Loucy (cell line): ENCODE results near the gene MCAM.

Source experiments
- EZH2phosphoT487 ChIP-seq: fragments of 200-600 bp; IDR thresholded peaks from 2 replicates; pipeline ENCODE4 v1.6.1; 2018; ENCODE audit warnings: antibody characterized with exemption, mild to moderate bottlenecking, moderate library complexity, borderline replicate concordance
- TF ChIP-seq, protein P1 (sequence below): fragments of 200-600 bp; sonication (generic); conservative IDR thresholded peaks from 2 replicates; pipeline ENCODE4 v1.5.1; 2014; ENCODE audit warnings: mild to moderate bottlenecking, antibody characterized with exemption, low read length

DNA sequence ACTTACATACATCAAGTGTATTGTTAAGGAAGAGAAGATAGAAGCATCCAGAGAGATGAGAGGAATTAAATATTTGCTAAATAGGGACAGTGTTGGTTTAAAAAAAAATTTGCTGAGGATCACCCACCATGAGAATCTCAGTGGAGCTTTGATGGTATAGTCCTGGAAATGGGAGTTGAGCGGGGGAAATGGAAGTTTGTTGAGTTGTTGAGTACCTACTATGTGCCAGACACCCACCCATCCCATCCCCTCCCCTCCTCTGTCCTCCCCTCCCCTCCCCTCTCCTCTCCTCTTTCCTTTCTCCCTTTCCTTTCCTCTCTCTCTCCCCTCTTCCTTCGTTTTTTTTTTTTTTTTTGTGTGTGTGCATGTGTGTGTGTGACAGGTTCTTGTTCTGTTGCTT lies 34.3 kb upstream of the MCAM start:
- TF ChIP-seq, protein P1, sequence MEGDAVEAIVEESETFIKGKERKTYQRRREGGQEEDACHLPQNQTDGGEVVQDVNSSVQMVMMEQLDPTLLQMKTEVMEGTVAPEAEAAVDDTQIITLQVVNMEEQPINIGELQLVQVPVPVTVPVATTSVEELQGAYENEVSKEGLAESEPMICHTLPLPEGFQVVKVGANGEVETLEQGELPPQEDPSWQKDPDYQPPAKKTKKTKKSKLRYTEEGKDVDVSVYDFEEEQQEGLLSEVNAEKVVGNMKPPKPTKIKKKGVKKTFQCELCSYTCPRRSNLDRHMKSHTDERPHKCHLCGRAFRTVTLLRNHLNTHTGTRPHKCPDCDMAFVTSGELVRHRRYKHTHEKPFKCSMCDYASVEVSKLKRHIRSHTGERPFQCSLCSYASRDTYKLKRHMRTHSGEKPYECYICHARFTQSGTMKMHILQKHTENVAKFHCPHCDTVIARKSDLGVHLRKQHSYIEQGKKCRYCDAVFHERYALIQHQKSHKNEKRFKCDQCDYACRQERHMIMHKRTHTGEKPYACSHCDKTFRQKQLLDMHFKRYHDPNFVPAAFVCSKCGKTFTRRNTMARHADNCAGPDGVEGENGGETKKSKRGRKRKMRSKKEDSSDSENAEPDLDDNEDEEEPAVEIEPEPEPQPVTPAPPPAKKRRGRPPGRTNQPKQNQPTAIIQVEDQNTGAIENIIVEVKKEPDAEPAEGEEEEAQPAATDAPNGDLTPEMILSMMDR: no peak
- no peak for TF ChIP-seq EZH2phosphoT487
